DND-41 (cell line): ENCODE results near the gene CNIH1.

Source experiments
- CTCF ChIP-seq: IDR thresholded peaks from 2 replicates; pipeline ENCODE4 v1.5.1; 2012; ENCODE audit warnings: borderline replicate concordance, low read length, moderate library complexity, mild to moderate bottlenecking; ENCODE audit not compliant: poor library complexity, severe bottlenecking; ENCODE audit errors: extremely low read depth
- EZH2 ChIP-seq: IDR thresholded peaks from 3 replicates; pipeline ENCODE4 v1.6.1; 2012; ENCODE audit warnings: borderline replicate concordance, low read depth, mild to moderate bottlenecking, moderate library complexity, low read length, inconsistent platforms; ENCODE audit not compliant: severe bottlenecking

- TF ChIP-seq CTCF = no peak
- no peak for TF ChIP-seq EZH2
These were observed 40.5 kb upstream of the CNIH1 start for GRCh38 chr14:54481695-54482094.
